PC-9 (cell line): Measurements from ENCODE around the gene UHRF1.

Source experiments
- EZH2 ChIP-seq: fragments of 200-600 bp; sonication (generic); IDR thresholded peaks from 2 replicates; pipeline ENCODE4 v1.8.0; 2017; ENCODE audit warnings: antibody characterized with exemption, low read depth
- TF ChIP-seq, protein P1 (sequence below): fragments of 200-600 bp; sonication (generic); conservative IDR thresholded peaks from 2 replicates; pipeline ENCODE4 v1.6.1; 2017; ENCODE audit warnings: mixed run types, antibody characterized with exemption, mild to moderate bottlenecking, moderate library complexity

DNA sequence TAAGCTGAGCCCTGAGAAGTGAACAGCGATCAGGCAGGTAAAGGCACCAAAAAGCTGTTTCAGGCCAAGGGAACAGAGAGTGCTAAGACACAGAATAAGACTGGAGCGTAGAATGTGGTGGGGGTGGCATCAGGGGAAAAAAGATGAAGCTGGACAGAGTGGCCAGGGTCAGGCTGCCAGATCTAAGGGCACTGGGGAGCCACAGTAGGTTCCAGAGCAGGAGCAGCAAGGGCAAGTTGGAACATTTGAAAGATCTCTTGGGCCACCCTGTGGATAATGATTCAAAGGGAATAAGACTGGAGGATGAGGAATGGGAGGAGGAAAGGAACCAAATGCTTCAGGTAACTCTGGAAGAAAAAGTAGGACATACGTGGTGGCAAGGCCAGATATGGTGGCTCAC lies 35.4 kb upstream of the UHRF1 start:
- TF ChIP-seq, protein P1, sequence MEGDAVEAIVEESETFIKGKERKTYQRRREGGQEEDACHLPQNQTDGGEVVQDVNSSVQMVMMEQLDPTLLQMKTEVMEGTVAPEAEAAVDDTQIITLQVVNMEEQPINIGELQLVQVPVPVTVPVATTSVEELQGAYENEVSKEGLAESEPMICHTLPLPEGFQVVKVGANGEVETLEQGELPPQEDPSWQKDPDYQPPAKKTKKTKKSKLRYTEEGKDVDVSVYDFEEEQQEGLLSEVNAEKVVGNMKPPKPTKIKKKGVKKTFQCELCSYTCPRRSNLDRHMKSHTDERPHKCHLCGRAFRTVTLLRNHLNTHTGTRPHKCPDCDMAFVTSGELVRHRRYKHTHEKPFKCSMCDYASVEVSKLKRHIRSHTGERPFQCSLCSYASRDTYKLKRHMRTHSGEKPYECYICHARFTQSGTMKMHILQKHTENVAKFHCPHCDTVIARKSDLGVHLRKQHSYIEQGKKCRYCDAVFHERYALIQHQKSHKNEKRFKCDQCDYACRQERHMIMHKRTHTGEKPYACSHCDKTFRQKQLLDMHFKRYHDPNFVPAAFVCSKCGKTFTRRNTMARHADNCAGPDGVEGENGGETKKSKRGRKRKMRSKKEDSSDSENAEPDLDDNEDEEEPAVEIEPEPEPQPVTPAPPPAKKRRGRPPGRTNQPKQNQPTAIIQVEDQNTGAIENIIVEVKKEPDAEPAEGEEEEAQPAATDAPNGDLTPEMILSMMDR: no peak
- TF ChIP-seq EZH2: no peak
